Hepatocyte (in vitro differentiated cells): Measurements from ENCODE around the gene TMEM161B. TPM values are rescaled to one million over a fixed set of nuclear protein-coding genes. Genes with fewer than 3 reads are reported as not detected.

Experiments
- DNase-seq: peaks from one replicate; pipeline ENCODE4 v3.0.0-alpha.2; 2016; ENCODE audit warnings: low spot score
- H2AFZ ChIP-seq: fragments of 200-600 bp; sonication (generic); 2 replicates; pipeline ENCODE4 v1.6.0; 2016; ENCODE audit warnings: antibody characterized with exemption, mild to moderate bottlenecking
- H3K27ac ChIP-seq: fragments of 200-600 bp; sonication (generic); 2 replicates; pipeline ENCODE4 v1.5.1; 2016; ENCODE audit warnings: mild to moderate bottlenecking
- H3K27me3 ChIP-seq: fragments of 200-600 bp; sonication (generic); 2 replicates; pipeline ENCODE4 v1.6.1; 2016
- H3K36me3 ChIP-seq: fragments of 200-600 bp; sonication (generic); replicated peaks from 2 replicates; pipeline ENCODE4 v1.5.1; 2016; ENCODE audit warnings: low read depth; ENCODE audit not compliant: insufficient read depth
- H3K4me1 ChIP-seq: fragments of 200-600 bp; sonication (generic); 2 replicates; pipeline ENCODE4 v1.5.1; 2016; ENCODE audit warnings: mild to moderate bottlenecking, moderate library complexity; ENCODE audit not compliant: insufficient read depth
- H3K4me2 ChIP-seq: fragments of 200-600 bp; sonication (generic); 2 replicates; pipeline ENCODE4 v1.6.0; 2016
- H3K4me3 ChIP-seq: fragments of 200-600 bp; sonication (generic); 2 replicates; pipeline ENCODE4 v1.5.1; 2016; ENCODE audit warnings: mild to moderate bottlenecking
- H3K79me2 ChIP-seq: fragments of 200-600 bp; sonication (generic); 2 replicates; pipeline ENCODE4 v1.6.0; 2017; ENCODE audit warnings: mild to moderate bottlenecking
- H3K9me2 ChIP-seq: fragments of 200-600 bp; sonication (generic); replicated peaks from 2 replicates; pipeline ENCODE4 v1.6.0; 2017; ENCODE audit warnings: mild to moderate bottlenecking; ENCODE audit not compliant: insufficient read depth
- H3K9me3 ChIP-seq: fragments of 200-600 bp; sonication (generic); 2 replicates; pipeline ENCODE4 v1.5.1; 2016; ENCODE audit warnings: low read depth, mild to moderate bottlenecking
- H4K20me1 ChIP-seq: fragments of 200-600 bp; sonication (generic); 2 replicates; pipeline ENCODE4 v1.6.0; 2016; ENCODE audit warnings: mild to moderate bottlenecking; ENCODE audit not compliant: insufficient read depth, poor library complexity, severe bottlenecking
- CTCF ChIP-seq: fragments of 200-600 bp; sonication (generic); IDR thresholded peaks from 2 replicates; pipeline ENCODE4 v1.5.1; 2016; ENCODE audit warnings: antibody characterized with exemption, mild to moderate bottlenecking; ENCODE audit not compliant: poor library complexity
- EZH2 ChIP-seq: fragments of 200-600 bp; sonication (generic); IDR thresholded peaks from 2 replicates; pipeline ENCODE4 v1.6.1; 2016; ENCODE audit warnings: antibody characterized with exemption, mild to moderate bottlenecking, borderline replicate concordance
- EZH2phosphoT487 ChIP-seq: fragments of 200-600 bp; sonication (generic); IDR thresholded peaks from one replicate; pipeline ENCODE4 v1.6.1; 2018; ENCODE audit warnings: antibody characterized with exemption, mild to moderate bottlenecking, low read depth, moderate library complexity; ENCODE audit not compliant: unreplicated experiment, severe bottlenecking
- WGBS: methylation state at CpG from one replicate; pipeline ENCODE4 v1.1.6; 2016; ENCODE audit warnings: low lambda C conversion rate; ENCODE audit errors: missing lambda C conversion rate; 5-methylcytosine and 5-hydroxymethylcytosine counted together
- polyA plus RNA-seq: library from polyadenylated mRNA; unstranded; fragments of >200 nt; fragmentation: Nextera tagmentation; extraction: Ambion mirVana; gene quantifications from 2 replicates; pipeline ENCODE4 v1.2.1, GENCODE V29; 2016
- total RNA-seq: library from RNA; depleted of rRNA; stranded (reverse); fragments of >200 nt; gene quantifications from 2 replicates; pipeline ENCODE4 v1.2.3, GENCODE V29; 2014

Gene TMEM161B
- total and polyA plus RNA-seq, 2 experiments from 2014 or later = 13.9 to 31.7 TPM

GRCh38 chr5:88287302-88287701, 18.7 kb upstream of the TMEM161B start:
- no peaks in the 10 kb centered on the region for H3K36me3 ChIP-seq

GRCh38 chr5:88283690-88284089, 15.0 kb upstream of the TMEM161B start:
- Histone ChIP-seq H3K9me3 (no peaks in the 10 kb centered on the region), H3K4me1 (no peaks in the 10 kb centered on the region), H3K36me3 (no peaks in the 10 kb centered on the region), H3K27me3 (no peaks in the 10 kb centered on the region), H3K9me2 (no peaks in the 10 kb centered on the region), H3K4me3 (no peak overlapping the region), H3K79me2 (no peaks in the 10 kb centered on the region), H4K20me1 (no peaks in the 10 kb centered on the region), H3K27ac (no peak overlapping the region), H2AFZ (no peak overlapping the region), H3K4me2 (no peak overlapping the region)
- DNase-seq = no peak
- TF ChIP-seq EZH2phosphoT487 = no peak
- TF ChIP-seq CTCF = no peak

More at GRCh38 chr5:88287302-88287701, 18.7 kb upstream of the TMEM161B start:
- Histone ChIP-seq H3K27me3 (no peaks in the 10 kb centered on the region), H3K9me2 (no peaks in the 10 kb centered on the region), H3K4me2 (no peak overlapping the region), H3K79me2 (no peaks in the 10 kb centered on the region), H4K20me1 (no peaks in the 10 kb centered on the region), H3K4me1 (no peaks in the 10 kb centered on the region), H2AFZ (no peak overlapping the region), H3K4me3 (no peak overlapping the region), H3K9me3 (no peaks in the 10 kb centered on the region), H3K27ac (no peak overlapping the region)
- 85% methylated on average over 3 of the region's 3 CpGs for WGBS
- TF ChIP-seq CTCF (no peak), EZH2 (no peak), EZH2phosphoT487 (no peak)
- DNase-seq = no peak

- Histone ChIP-seq H4K20me1 (no peaks in the 10 kb centered on the region), H3K27me3 (no peaks in the 10 kb centered on the region)
- 78% methylated on average over 3 of the region's 3 CpGs for WGBS
Observed at GRCh38 chr5:88281322-88281721, 12.7 kb upstream of the TMEM161B start.

More at GRCh38 chr5:88281322-88281721, 12.7 kb upstream of the TMEM161B start:
- Histone ChIP-seq H3K9me3 (no peaks in the 10 kb centered on the region), H3K9me2 (no peaks in the 10 kb centered on the region), H3K4me2 (no peak overlapping the region), H3K36me3 (no peaks in the 10 kb centered on the region), H3K79me2 (no peaks in the 10 kb centered on the region), H2AFZ (no peak overlapping the region), H3K27ac (no peak overlapping the region), H3K4me1 (no peaks in the 10 kb centered on the region), H3K4me3 (no peak overlapping the region)
- no peak for DNase-seq
- no peak for TF ChIP-seq CTCF
- TF ChIP-seq EZH2phosphoT487 = no peak
- TF ChIP-seq EZH2 = no peak
